ENCODE data around the gene PCDHB9.
"Not testable (repeated sequence)": the region's sequence is repeated elsewhere in the genome, so short reads cannot be mapped to it uniquely, and the experiment has no call there.

PCDHB9 gene

DNA sequence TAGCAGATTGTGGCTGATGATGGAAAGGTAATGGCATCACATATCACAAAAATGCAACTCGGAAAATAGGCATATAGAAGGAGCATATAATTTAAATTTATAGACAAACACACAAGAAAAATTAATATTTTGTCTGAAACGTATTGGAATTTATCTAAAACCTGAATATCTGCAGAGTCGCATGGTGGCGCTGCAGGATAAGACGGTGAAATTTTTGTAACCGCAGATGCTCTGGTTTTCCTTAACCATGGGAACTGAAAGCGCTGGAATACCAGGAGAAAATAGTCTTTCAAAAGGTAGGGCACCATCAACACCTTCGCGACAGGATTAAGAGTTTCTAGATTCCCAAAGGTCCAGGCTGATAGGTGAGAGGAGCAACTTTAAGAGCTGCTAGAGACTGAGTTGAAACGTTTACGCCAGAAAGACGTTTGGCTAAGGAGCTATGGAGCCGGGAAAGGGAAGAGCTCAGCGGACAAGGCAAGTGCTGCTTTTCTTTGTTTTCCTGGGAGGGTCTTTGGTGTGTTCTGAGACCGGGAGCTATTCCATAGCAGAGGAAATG is 47.2 kb downstream of the PCDHB9 start:
- no peak for DNase-seq (ENCODE audit: low read depth in 1 of 2, low spot score in 1 of 2)

DNA sequence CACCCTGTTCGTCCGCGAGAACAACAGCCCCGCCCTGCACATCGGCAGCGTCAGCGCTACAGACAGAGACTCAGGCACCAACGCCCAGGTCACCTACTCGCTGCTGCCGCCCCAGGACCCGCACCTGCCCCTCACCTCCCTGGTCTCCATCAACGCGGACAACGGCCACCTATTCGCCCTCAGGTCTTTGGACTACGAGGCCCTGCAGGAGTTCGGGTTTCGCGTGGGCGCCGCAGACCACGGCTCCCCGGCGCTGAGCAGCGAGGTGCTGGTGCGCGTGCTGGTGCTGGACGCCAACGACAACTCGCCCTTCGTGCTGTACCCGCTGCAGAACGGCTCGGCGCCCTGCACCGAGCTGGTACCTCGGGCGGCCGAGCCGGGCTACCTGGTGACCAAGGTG is 49.0 kb downstream of the PCDHB9 start:
- DNase-seq (ENCODE audit: low read depth in 1 of 2, low spot score in 1 of 2): not testable (repeated sequence)

DNA sequence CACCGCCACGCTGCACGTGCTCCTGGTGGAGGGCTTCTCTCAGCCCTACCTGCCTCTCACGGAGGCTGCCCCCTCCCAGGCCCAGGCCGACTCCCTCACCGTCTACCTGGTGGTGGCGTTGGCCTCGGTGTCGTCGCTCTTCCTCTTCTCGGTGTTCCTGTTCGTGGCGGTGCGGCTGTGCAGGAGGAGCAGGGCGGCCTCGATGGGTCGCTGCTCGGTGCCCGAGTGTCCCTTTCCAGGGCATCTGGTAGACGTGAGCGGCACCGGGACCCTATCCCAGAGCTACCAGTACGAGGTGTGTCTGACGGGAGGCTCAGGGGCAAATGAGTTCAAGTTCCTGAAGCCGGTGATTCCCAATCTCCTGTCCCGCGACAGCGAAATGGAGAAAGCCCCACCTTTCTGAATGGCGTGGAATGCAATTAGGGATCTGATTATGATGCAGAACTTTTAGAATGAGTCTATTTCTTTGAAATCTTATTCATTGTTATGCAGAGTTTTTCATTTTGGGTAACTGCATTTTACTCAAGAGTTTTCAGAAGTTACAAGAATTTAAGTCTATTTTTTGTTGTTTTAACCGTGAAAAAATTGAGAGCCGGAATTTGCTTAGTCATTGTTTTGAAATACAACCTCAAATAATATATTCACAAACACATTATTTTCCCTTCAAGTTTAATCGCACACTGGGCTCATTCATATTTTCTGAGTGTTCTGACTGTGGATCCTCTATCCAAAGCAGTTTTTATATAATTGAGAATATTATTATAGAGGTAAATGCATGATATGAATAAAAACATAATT is 49.8 kb downstream of the PCDHB9 start:
- no peak for DNase-seq (ENCODE audit: low read depth in 1 of 2, low spot score in 1 of 2)
